Esophagus (tissue), 2 donors: ENCODE data around the gene KDM8. TPM values are rescaled to one million over a fixed set of nuclear protein-coding genes. Genes with fewer than 3 reads are reported as not detected.

Experiments used
- H3K27ac ChIP-seq, 2 donors: one replicate each; pipeline ENCODE4 v1.5.1; 2013; ENCODE audit warnings: low read depth in 2 of 2, mild to moderate bottlenecking in 2 of 2, inconsistent platforms in 1 of 2, low read length in 1 of 2, moderate library complexity in 1 of 2
- H3K27me3 ChIP-seq, 2 donors: one replicate each; pipeline ENCODE4 v1.6.1; 2013; ENCODE audit warnings: low read length in 2 of 2, control low read depth in 1 of 2, mild to moderate bottlenecking in 1 of 2; ENCODE audit not compliant: insufficient read depth in 2 of 2, control insufficient read depth in 1 of 2
- H3K36me3 ChIP-seq, 2 donors: one replicate each; pipeline ENCODE4 v1.6.1; 2013; ENCODE audit warnings: low read length in 1 of 2; ENCODE audit not compliant: control insufficient read depth in 2 of 2, insufficient read depth in 2 of 2
- H3K4me1 ChIP-seq, 2 donors: one replicate each; pipeline ENCODE4 v1.6.1; 2013; ENCODE audit warnings: low read length in 1 of 2; ENCODE audit not compliant: control insufficient read depth in 2 of 2, insufficient read depth in 2 of 2
- H3K4me3 ChIP-seq, 2 donors: one replicate each; pipeline ENCODE4 v1.5.1; 2013; ENCODE audit warnings: low read length in 2 of 2, mild to moderate bottlenecking in 2 of 2, low read depth in 1 of 2, moderate library complexity in 1 of 2
- H3K9me3 ChIP-seq, 2 donors: one replicate each; pipeline ENCODE4 v1.6.1; 2013; ENCODE audit warnings: mild to moderate bottlenecking in 2 of 2, low read depth in 1 of 2, low read length in 1 of 2, moderate library complexity in 1 of 2; ENCODE audit not compliant: control insufficient read depth in 2 of 2, insufficient read depth in 1 of 2
- WGBS, 2 donors: extraction: QIAGEN DNeasy Blood & Tissue Kit; methylation state at CpG; one replicate each; pipeline ENCODE4 v1.1.7; 2013; 5-methylcytosine and 5-hydroxymethylcytosine counted together
- polyA plus RNA-seq, 2 donors: library from polyadenylated mRNA; stranded (reverse); fragments of 200-250 nt; gene quantifications; one replicate each; pipeline ENCODE4 v1.2.3, GENCODE V29; 2013
- donor health status: healthy with polysubstance abuse.
- donor health status: Bipolar disorder and iron deficiency.

The KDM8 gene
- polyA plus RNA-seq, 2 donors: 2.6 to 3.7 TPM

DNA sequence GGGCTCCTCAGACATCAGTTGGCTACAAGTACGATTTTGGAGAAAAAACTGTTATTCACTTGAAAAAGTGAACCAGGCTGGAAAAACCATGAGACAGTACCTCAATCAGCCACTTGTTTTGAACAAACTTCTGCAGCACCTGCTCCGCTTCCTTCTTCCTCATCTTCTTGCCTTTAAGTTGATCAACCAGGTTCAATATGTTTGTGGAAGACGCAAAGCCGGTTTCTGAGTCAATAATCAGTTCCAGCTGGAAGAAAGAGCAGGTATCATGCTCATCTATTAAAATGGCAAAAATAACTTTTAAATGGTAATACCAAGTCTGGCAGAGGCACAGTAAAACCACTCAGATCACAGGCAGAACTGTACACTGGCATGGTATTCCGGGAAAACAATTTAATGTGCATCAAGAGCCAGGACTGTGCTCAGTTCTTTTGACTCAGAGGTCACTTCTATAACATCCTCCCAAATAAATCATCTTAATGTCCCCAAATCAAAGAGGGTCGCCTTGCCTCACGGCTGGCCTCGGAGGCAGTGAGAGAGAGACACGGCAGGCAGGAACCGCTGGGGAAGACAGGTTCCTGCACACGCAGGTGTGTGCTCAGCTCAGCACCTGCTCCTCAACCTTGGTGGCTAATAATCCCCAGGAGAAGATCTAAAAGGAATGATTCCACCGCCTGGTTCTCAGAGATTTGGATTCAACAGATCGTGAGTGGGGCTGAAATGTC lies 29.7 kb downstream of the KDM8 start:
- 82 to 89% methylated on average over 13 of the region's 13 CpGs for WGBS, 2 donors
- peaks cover 7 to 36% of the 10 kb centered on the region in 2 donors for H3K4me1 ChIP-seq
- no peaks in the 10 kb centered on the region for H3K9me3 ChIP-seq
- H3K4me3 ChIP-seq: no peak overlapping the region
- H3K27ac ChIP-seq: peak overlapping the region in 1 of 2 donors; percentile 38
- peaks cover 3 to 4% of the 10 kb centered on the region in 2 donors for H3K36me3 ChIP-seq
- H3K27me3 ChIP-seq: no peaks in the 10 kb centered on the region

DNA sequence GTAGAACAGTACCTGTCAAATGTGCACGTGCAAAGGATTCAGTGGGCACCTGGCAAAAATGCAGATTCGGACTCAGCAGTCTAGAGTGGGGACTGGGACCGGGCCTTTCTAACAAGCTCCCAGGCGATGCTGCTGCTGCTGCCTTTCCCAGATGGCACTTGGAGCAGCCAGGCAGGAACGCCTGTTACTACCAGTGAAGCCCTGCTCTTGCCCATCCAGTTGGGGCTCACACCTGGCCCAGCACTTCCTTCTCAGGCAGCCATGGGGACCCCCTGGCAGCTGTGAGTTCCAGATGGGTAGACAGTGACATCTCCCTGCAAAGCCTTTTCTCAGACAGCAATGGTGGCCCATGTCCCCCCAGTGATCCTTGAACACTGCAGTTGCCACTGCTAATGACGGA lies 30.4 kb downstream of the KDM8 start:
- H3K36me3 ChIP-seq: peaks cover 3 to 4% of the 10 kb centered on the region in 2 donors
- H3K27me3 ChIP-seq: no peaks in the 10 kb centered on the region
- H3K4me3 ChIP-seq: no peak overlapping the region
- H3K9me3 ChIP-seq: no peaks in the 10 kb centered on the region
- H3K27ac ChIP-seq: no peak overlapping the region
- H3K4me1 ChIP-seq: peaks cover 7 to 38% of the 10 kb centered on the region in 2 donors
- WGBS, 2 donors: 96 to 98% methylated on average over 6 of the region's 6 CpGs

DNA sequence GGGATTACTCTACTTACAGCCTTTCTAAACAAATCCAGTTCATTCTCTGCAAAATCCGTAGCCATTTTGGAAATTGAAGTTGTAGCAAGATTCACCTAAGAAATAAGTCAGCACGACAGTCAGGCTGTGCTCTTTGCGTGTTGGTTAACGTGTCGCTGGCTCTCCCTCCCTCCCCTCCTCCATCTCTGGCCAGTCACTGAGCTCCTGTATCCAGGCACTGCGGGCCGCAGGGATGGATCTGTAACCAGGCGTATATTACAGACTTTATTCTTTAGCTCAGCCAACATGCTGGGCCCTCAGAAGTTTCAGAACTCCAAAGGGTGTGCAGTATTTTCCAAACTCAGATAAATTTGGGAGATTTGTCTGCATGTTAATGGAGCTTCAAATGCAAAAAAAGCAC lies 30.8 kb downstream of the KDM8 start:
- no peaks in the 10 kb centered on the region for H3K27me3 ChIP-seq
- H3K27ac ChIP-seq: no peak overlapping the region
- H3K36me3 ChIP-seq: peaks cover 3 to 4% of the 10 kb centered on the region in 2 donors
- no peak overlapping the region for H3K4me3 ChIP-seq
- WGBS, 2 donors: 89 to 94% methylated on average over 8 of the region's 8 CpGs
- H3K9me3 ChIP-seq: no peaks in the 10 kb centered on the region
- H3K4me1 ChIP-seq: peaks cover 7 to 37% of the 10 kb centered on the region in 2 donors

- Histone ChIP-seq H3K4me3 (no peak overlapping the region), H3K27ac (peak overlapping the region; percentile 29 to 62), H3K4me1 (peaks cover 7 to 36% of the 10 kb centered on the region in 2 donors), H3K9me3 (no peaks in the 10 kb centered on the region), H3K27me3 (no peaks in the 10 kb centered on the region), H3K36me3 (peaks cover 3 to 4% of the 10 kb centered on the region in 2 donors)
- 15 to 23% methylated on average over 4 of the region's 4 CpGs for WGBS, 2 donors
Observed at GRCh38 chr16:27234603-27235002, 31.3 kb downstream of the KDM8 start.

DNA sequence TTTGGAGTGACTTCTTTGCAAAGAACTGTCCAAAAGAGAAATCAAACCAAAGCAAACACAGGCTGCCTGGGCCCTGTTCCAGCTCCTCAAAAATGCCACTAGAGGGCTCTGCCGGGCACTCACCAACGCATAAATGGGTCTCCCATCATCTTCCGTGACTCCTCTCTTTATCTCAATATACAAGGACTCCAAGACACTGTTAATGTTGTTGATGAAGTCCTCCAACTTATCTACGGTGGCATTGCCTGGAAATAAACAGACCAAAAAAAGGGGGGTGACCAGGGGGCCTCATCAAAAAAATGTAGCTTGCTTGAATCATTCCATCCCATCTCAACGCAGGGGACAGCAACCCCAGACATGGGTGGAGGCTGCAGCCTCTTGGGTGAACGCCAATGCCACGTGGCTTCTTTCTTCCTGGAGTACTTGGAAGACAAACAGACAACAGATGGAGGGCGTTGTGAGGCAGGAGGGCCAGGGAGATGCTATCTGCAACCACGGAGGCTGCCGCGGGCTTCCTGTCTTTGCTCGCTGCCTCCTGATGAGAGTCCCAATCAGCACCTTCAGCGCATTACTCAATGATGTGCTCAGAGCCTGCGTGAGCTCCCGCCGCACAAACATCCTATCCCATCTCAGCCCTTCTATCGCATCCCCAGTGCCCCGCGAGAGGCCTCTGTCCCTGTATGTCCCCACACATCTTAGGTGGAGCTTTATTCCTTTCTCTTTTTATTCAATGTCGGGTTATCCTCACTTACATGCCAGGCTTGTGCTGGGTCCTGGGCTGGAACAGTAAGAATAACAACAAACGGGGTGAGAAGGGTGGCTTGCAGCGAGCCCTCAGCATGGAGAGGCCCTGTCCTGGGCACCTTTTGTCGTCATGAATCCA lies 32.0 kb downstream of the KDM8 start:
- Histone ChIP-seq H3K4me3 (no peak overlapping the region), H3K27ac (peak overlapping the region; percentile 82 to 83), H3K36me3 (peaks cover 0 to 3% of the 10 kb centered on the region in 2 donors), H3K4me1 (peaks cover 7 to 35% of the 10 kb centered on the region in 2 donors), H3K9me3 (no peaks in the 10 kb centered on the region), H3K27me3 (no peaks in the 10 kb centered on the region)
- 39 to 41% methylated on average over 22 to 23 of the region's 23 CpGs for whole genome bisulfite sequencing, 2 donors

GRCh38 chr16:27235938-27236245 lies 32.6 kb downstream of the KDM8 start:
- Histone ChIP-seq H3K4me1 (peaks cover 2 to 30% of the 10 kb centered on the region in 2 donors), H3K4me3 (no peak overlapping the region), H3K36me3 (peaks cover 0 to 3% of the 10 kb centered on the region in 2 donors), H3K27me3 (no peaks in the 10 kb centered on the region), H3K27ac (peak overlapping the region; percentile 82 to 83), H3K9me3 (no peaks in the 10 kb centered on the region)
- 86 to 90% methylated on average over 8 of the region's 8 CpGs for WGBS, 2 donors

- H3K27me3 ChIP-seq: no peaks in the 10 kb centered on the region
- no peaks in the 10 kb centered on the region for H3K9me3 ChIP-seq
- WGBS, 2 donors: 69 to 73% methylated on average over 8 of the region's 8 CpGs
- H3K36me3 ChIP-seq: peaks cover 0 to 3% of the 10 kb centered on the region in 2 donors
- peak overlapping the region; percentile 76 to 80 for H3K27ac ChIP-seq
- H3K4me1 ChIP-seq: peaks cover 2 to 29% of the 10 kb centered on the region in 2 donors
- H3K4me3 ChIP-seq: no peak overlapping the region
Observed at GRCh38 chr16:27236635-27237218, 33.4 kb downstream of the KDM8 start.

DNA sequence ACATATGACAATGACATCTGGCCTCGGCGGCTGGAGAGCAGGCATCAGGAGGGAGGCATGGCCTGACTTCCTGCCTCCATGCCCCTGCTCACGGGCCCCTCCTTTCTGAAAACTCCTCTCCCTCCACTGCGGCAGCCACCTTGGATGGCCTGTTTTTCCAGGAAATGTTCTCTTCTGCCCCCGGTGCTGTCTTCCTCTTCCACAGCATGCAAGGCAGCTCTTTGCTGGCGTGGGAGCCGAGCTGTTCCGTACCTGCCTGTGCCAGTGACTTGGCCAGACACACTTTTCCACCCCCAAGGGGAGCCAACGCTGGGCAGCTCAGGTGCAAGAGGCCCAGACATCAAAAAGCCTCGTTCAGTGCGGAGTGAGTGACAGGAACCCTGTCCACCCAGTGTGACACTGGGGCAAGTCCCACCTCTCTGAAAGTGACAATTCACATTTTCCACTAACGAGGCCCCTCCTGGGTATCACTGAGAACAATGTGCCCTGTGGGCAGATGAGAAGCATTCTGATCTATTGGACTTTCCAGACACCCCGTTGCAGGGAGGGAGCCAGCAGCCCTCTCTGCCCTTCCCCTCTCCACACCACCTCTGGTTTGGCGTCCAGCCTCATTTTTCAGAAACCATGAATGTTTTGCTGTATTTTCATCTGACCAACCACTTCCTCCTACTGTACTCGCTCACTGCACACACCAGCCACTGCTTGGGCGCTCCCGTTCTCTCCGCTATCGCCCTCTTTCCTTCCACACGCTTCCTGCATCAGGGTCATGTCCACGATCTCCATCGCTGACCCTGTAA lies 34.1 kb downstream of the KDM8 start:
- H3K4me1 ChIP-seq: peaks cover 2 to 27% of the 10 kb centered on the region in 2 donors
- H3K36me3 ChIP-seq: peaks cover 0 to 3% of the 10 kb centered on the region in 2 donors
- no peaks in the 10 kb centered on the region for H3K9me3 ChIP-seq
- no peaks in the 10 kb centered on the region for H3K27me3 ChIP-seq
- WGBS, 2 donors: 52 to 53% methylated on average over 22 of the region's 22 CpGs
- H3K4me3 ChIP-seq: no peak overlapping the region
- peak overlapping the region; percentile 76 to 80 for H3K27ac ChIP-seq

DNA sequence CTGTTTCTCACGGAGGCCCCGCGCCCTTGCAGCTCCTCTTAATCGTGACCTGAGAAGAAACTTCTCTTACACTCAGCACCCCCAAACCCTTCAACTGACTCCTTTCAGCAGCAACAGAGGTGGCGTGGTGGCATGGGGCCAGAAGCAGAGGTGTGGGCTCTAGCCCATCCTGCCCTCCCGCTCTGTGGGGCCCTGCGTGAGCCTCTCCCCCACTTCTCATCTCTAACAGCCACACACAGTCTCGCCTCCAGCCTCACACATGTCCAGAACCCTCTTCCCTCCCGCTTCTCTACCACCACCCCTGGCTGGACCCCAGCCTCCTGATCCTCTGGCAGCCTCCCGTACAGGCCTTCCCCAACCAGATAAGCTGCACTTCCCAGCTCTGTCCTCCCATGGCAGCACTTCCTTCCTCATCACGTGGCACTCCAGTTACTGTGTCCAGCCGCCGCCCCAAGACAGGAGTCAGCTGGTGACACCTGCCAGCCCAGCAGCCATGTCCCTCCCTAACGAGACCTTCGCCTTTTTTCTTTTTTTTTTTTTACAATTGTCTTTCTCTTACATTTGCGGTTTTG lies 34.8 kb downstream of the KDM8 start:
- Histone ChIP-seq H3K9me3 (no peaks in the 10 kb centered on the region), H3K36me3 (no peaks in the 10 kb centered on the region), H3K4me1 (peaks cover 5 to 25% of the 10 kb centered on the region in 2 donors), H3K27me3 (no peaks in the 10 kb centered on the region), H3K27ac (peak overlapping the region; percentile 49 to 76), H3K4me3 (no peak overlapping the region)
- 69 to 75% methylated on average over 16 of the region's 16 CpGs for WGBS, 2 donors
